ENCODE results near the gene TFDP2.

GRCh38 chr3:142009029-142009428 lies 140.3 kb downstream of the TFDP2 start:
- no peak for TF ChIP-seq POLR2A (IDR thresholded peaks at IDR 0.05; ENCODE audit: low read depth, low read length)
- no peak for TF ChIP-seq TAF1 (IDR thresholded peaks at IDR 0.05; ENCODE audit: low read depth, low read length)
- no peak for TF ChIP-seq POLR2AphosphoS5 (IDR thresholded peaks at IDR 0.05; ENCODE audit: low read depth, low read length)
- no peak for TF ChIP-seq SPI1 (IDR thresholded peaks at IDR 0.05; ENCODE audit: low read depth, low read length)

Data from GM12891 (cell line).